GM21423 (cell line): ENCODE measurements around the gene ANKRD49.

Experiments used
- ATAC-seq: cut with Tn5 transposase; IDR thresholded peaks from one replicate; pipeline ENCODE4 v1.9.1; 2021; ENCODE audit warnings: mild to moderate bottlenecking, moderate library complexity; ENCODE audit not compliant: unreplicated experiment

The ANKRD49 gene

GRCh38 chr11:94539420-94539819, 45.6 kb downstream of the ANKRD49 start:
- ATAC-seq = no peak

GRCh38 chr11:94543695-94544645, 50.2 kb downstream of the ANKRD49 start, which contains the start of gene FUT4:
Gene FUT4 (plus strand): TSS chr11:94543921. CDS start chr11:94544134, 213 bp downstream.
- peak; percentile 86 for ATAC-seq

- ATAC-seq = peak; percentile 5
These were observed 51.0 kb downstream of the ANKRD49 start for GRCh38 chr11:94544646-94545263.

GRCh38 chr11:94545264-94546161, 51.7 kb downstream of the ANKRD49 start:
- no peak for ATAC-seq

- no peak for ATAC-seq
These were observed 52.3 kb downstream of the ANKRD49 start for GRCh38 chr11:94546162-94546470.

GRCh38 chr11:94546886-94547285, 53.1 kb downstream of the ANKRD49 start:
- no peak for ATAC-seq

GRCh38 chr11:94549146-94549545, 55.4 kb downstream of the ANKRD49 start:
- no peak for ATAC-seq
